HUES6 (cell line): ENCODE measurements around the gene ARHGAP26.

ENCODE experiments used
- H3K27ac ChIP-seq: 2 replicates; pipeline ENCODE4 v1.7.0; 2013; ENCODE audit warnings: low read depth, mild to moderate bottlenecking, low read length, inconsistent platforms
- H3K27me3 ChIP-seq: 2 replicates; pipeline ENCODE4 v1.6.1; 2013; ENCODE audit warnings: low read length; ENCODE audit not compliant: control insufficient read depth, insufficient read depth
- H3K36me3 ChIP-seq: 2 replicates; pipeline ENCODE4 v1.6.1; 2013; ENCODE audit warnings: low read length; ENCODE audit not compliant: control insufficient read depth, insufficient read depth
- H3K4me1 ChIP-seq: 2 replicates; pipeline ENCODE4 v1.6.1; 2013; ENCODE audit warnings: low read length; ENCODE audit not compliant: control insufficient read depth, insufficient read depth
- H3K4me3 ChIP-seq: 2 replicates; pipeline ENCODE4 v1.5.1; 2013; ENCODE audit warnings: low read depth, low read length
- H3K9ac ChIP-seq: one replicate; pipeline ENCODE4 v1.6.1; 2013; ENCODE audit warnings: mild to moderate bottlenecking, low read length
- H3K9me3 ChIP-seq: 2 replicates; pipeline ENCODE4 v1.6.1; 2013; ENCODE audit warnings: low read depth, low read length; ENCODE audit not compliant: control insufficient read depth, insufficient read depth

ARHGAP26 gene

DNA sequence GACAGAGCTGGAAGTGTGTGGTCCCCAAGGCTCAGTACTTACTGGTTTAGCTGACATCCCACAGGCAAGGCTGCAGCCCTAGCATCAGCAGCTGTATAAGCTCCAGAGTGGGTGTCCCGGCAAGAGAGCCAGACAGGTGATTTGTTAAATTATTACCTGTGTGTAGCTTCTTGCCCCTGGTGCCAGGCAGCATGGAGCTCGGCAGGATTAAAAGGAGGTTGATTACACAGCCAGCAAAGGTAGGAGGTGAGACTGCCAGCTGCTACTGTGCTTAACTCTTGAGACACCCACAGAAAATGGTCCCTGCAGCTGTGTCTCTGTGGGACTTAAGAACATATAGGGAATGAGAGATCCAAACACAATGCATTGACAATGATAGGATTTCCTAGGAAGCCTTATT is 54.2 kb downstream of the ARHGAP26 start:
- Histone ChIP-seq H3K36me3 (no peaks in the 10 kb centered on the region), H3K9ac (no peak overlapping the region), H3K4me3 (no peak overlapping the region), H3K27ac (no peak overlapping the region), H3K9me3 (no peaks in the 10 kb centered on the region), H3K4me1 (peaks cover 34% of the 10 kb centered on the region), H3K27me3 (no peaks in the 10 kb centered on the region)

DNA sequence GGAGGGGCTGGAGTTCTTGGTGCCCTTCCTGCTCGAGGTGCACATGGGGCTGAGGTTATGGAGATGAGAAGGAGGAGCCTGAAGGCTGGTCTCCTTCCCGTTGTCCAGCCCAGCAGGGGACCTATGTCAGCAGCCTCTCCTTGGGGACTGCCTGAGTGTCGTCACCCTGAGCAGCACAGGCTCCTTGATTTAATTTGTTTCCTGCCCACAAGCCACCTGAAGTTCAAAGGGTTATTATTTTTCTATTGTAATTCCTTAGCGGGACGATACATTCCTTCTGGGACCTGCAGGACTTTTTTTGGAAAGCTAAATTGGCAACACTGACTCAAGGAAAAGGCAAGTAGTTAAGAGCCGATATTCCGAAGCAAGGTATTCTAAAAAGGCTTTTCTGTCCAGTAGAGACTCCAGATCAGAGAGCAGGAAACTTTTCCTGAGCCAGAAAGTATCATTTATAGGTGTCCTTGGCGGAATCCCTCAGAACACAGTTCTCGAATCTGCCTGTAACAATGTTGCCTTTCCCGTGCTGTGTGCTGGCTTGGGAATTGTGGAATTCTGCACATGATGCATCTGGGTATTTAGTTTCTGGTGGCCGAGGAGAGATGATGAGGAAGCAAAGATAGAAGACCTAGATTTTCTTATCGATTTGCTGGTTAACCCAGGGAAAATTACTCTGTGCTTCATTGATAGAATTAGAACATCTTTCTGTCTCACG is 55.4 kb downstream of the ARHGAP26 start:
- Histone ChIP-seq H3K27me3 (no peaks in the 10 kb centered on the region), H3K4me3 (no peak overlapping the region), H3K27ac (no peak overlapping the region), H3K4me1 (peaks cover 34% of the 10 kb centered on the region), H3K36me3 (no peaks in the 10 kb centered on the region), H3K9me3 (no peaks in the 10 kb centered on the region), H3K9ac (no peak overlapping the region)

DNA sequence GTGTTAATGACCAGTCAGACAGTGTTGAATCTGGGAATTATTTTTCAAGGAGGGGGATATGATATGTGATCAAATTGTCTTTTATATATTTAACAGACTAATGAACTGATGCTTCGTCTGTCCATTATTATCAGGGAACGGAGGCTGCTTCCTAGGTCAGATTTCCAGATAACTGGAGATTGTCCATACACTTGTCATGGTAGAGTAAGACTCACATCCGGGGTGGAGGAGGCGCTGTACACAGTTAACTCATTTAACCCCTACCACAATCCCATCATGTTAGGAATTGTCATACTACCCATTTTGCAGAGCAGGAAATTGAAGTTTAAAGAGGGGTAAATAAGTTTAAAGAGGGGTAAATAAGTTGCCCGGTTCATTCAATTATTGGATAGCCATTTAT is 55.9 kb downstream of the ARHGAP26 start:
- Histone ChIP-seq H3K9ac (no peak overlapping the region), H3K27me3 (no peaks in the 10 kb centered on the region), H3K36me3 (no peaks in the 10 kb centered on the region), H3K4me3 (no peak overlapping the region), H3K9me3 (no peaks in the 10 kb centered on the region), H3K27ac (no peak overlapping the region), H3K4me1 (peaks cover 34% of the 10 kb centered on the region)

DNA sequence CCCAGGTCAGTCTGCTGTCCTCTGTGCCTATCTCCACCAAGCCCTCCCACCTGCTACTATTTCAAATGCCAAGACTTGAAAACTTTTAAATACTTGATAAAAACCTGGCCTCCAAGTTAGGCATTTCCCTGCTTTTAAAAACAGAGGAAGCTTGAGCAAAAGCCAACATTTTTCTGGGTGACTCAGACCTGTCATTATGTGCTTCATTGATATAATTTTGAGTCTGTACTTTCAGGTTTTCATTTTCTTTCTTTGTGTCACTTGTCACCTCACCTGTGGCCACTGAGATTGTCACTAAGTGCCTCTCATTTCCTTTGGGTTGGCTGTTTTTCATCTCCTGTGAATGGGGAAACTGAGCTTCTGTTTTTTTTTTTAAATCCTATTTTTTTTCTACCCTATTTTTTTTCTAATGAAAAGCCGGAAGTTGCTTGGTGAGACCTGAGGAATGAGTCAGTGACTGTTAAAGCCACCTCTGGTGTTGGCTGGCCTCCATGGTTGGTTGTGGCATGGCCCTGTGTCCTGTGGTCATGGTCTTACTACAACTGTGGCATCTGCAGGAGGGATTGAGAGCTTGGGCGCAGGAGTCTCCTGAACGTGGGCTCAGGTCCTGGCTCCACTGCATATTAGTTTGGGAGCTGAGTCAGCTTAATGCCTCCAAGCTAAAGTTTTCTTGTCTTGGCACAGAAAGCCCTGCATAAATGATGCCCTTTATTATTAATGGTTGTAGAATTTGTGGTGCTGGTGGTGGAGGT is 56.7 kb downstream of the ARHGAP26 start:
- H3K4me3 ChIP-seq = no peak overlapping the region
- peaks cover 36% of the 10 kb centered on the region for H3K4me1 ChIP-seq
- H3K36me3 ChIP-seq = no peaks in the 10 kb centered on the region
- H3K27ac ChIP-seq = no peak overlapping the region
- H3K27me3 ChIP-seq = no peaks in the 10 kb centered on the region
- H3K9ac ChIP-seq = no peak overlapping the region
- no peaks in the 10 kb centered on the region for H3K9me3 ChIP-seq

DNA sequence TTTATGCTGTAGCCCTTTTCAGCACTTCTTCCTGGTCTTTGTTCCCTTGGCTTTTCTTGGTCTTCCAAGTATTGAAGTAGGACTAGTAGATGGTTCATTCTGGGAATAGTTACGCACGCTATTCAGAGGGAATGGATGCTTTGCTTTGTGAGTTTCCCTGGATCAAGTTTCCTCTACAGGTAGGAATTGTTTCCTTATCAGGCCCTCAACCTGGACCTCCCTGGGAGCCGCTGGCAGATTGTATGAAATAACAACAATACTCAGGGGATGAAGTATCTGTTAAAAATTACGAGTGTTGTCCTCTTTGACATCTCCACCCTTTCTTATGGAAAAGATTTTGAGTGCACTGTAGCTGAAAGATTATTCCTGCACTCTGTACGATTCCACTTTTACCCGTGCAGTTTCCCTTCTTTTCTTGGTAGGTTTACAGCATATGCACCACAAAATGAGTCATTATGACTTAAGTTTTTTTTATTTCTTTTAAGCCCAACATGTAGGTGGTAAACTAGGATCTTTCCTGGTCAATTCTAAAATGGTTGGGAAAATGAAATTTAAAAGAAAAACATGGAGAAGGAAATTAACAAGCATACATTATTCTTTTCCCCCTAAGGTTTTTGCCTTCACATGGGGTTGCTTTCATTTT is 57.9 kb downstream of the ARHGAP26 start:
- Histone ChIP-seq H3K36me3 (no peaks in the 10 kb centered on the region), H3K9ac (no peak overlapping the region), H3K4me3 (no peak overlapping the region), H3K9me3 (no peaks in the 10 kb centered on the region), H3K27ac (no peak overlapping the region), H3K27me3 (no peaks in the 10 kb centered on the region), H3K4me1 (peaks cover 38% of the 10 kb centered on the region)

DNA sequence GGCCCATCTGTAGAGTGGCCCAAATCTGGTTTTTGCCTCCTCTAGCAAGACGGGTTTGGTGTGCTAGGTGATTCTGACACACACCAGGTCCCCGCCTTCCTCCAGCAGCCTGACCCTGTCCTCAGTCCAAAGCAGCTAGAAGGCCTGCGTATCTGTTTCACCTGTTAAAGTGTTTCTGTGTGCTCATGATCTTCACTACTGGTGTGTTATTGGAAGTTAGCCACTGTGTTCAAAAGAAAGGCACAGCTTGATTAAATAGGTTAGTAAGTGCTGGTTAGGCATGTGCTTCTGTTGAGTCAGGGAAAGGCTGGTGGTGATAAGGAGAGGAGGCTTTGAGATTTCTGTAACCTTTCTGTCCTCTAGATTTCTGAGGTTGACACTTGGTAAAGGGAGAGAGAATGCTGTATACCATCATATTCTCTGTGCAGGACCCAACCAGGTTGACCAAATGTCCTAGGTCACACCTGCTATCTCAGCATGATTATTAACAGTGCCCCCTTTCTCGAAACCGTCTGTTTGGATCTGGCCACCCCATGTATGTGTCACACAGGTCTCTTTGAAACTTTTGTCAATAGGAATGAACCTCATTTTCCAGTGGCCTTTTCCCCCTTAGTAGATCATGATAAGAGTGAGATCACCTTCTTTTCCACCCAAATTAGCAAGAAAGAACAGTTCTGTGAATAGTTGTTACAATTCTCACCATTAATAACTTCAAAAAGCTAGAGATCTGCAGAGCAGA is 58.8 kb downstream of the ARHGAP26 start:
- Histone ChIP-seq H3K36me3 (no peaks in the 10 kb centered on the region), H3K4me1 (peaks cover 35% of the 10 kb centered on the region), H3K4me3 (no peak overlapping the region), H3K9ac (no peak overlapping the region), H3K27me3 (no peaks in the 10 kb centered on the region), H3K27ac (no peak overlapping the region), H3K9me3 (no peaks in the 10 kb centered on the region)

DNA sequence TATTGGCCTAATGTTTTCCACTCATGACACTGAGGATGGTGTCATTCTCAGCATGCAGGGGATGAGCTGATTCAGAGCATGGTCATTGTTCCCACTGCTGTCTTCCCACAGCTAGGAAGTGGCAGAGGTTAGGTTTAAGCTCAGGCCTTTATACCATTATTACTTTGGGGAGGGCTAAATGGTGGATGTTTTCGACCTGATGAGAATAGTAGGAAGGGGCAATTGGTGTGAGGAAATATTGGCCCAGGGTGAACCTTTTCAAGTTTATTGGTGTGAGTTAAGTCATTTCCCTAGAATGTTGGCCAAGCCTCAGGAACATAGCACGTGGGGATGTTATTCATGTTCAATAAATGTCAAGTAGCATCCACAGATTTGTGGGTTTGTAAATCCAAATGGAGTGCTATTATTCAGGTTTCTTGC is 59.6 kb downstream of the ARHGAP26 start:
- H3K36me3 ChIP-seq = no peaks in the 10 kb centered on the region
- no peak overlapping the region for H3K27ac ChIP-seq
- H3K27me3 ChIP-seq = no peaks in the 10 kb centered on the region
- peaks cover 31% of the 10 kb centered on the region for H3K4me1 ChIP-seq
- no peaks in the 10 kb centered on the region for H3K9me3 ChIP-seq
- H3K9ac ChIP-seq = no peak overlapping the region
- H3K4me3 ChIP-seq = no peak overlapping the region

DNA sequence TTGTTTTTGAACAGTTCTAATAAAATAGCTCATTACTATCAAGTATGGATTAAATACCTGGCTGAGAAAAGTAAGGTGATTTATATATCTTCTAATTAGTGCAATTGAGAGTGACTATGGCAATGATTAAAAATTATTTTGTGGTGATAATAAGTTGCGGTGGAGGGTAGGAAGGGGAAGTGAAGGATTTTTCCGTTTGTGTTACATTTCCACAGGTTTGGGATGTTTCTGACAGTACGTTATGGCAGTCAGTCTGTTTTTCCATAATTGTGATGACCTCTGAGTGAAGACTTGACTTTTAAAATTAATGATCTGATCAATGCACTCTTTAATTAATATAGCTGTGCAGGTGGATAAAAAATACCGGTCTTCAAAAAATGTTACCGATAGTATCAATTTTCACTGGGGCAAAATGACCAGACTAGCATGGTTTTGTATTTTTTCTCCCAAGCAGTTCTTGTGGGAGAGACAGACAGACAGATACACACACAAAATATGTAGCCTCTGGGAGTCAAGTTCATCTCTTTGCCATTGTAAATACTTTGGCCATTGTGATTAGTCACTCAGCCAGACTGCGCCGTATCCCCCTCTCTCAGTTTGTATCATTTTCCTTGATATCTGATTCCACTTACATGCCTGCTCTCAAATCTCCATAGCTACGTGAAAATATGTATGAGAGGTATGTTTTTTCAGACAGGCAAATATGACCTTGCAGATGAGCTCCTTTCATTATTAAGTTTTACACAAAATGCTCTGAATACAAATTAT is 60.2 kb downstream of the ARHGAP26 start:
- no peaks in the 10 kb centered on the region for H3K9me3 ChIP-seq
- H3K27me3 ChIP-seq = no peaks in the 10 kb centered on the region
- H3K36me3 ChIP-seq = no peaks in the 10 kb centered on the region
- no peak overlapping the region for H3K4me3 ChIP-seq
- H3K9ac ChIP-seq = no peak overlapping the region
- peaks cover 25% of the 10 kb centered on the region for H3K4me1 ChIP-seq
- no peak overlapping the region for H3K27ac ChIP-seq

DNA sequence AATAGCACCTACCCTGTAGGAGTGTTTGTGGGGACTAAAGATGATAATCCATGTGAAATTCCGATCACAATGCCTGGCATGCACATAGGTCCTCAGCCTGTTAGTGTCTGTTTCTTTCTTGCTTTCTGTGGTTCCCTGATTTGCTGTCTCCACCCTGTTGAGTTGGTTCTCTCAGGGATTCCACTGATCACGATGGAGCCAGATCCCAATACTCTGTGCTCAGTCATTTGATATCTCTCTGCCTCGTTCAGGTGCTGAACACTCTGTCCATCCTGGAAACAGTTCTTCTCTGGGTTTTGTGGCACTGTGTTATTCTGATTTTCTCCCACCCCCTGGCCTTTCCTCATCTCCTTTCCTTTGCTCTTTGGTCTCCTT is 60.8 kb downstream of the ARHGAP26 start:
- Histone ChIP-seq H3K9me3 (no peaks in the 10 kb centered on the region), H3K4me3 (no peak overlapping the region)

DNA sequence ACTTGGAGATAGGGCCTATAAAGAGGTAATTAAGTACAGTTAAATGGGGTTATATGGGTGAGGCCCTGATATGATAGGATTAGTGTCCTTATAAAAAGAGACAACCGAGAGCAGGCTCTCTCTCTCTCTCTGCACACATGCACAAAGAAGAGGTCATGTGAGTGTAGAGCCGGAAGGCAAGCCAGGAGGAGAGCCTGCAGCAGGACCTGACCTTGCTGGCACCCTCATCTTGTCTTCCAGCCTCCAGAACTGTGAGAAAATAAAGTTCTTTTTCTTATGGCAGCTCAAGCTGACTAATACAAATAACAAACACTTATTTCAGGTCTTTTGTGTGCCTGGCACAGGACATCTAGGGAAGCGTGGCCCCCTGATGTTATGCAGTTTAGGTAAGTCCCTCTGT is 62.1 kb downstream of the ARHGAP26 start:
- H3K4me1 ChIP-seq = peaks cover 16% of the 10 kb centered on the region
- H3K27ac ChIP-seq = no peak overlapping the region
- no peak overlapping the region for H3K9ac ChIP-seq
- no peaks in the 10 kb centered on the region for H3K27me3 ChIP-seq
- no peaks in the 10 kb centered on the region for H3K9me3 ChIP-seq
- H3K4me3 ChIP-seq = no peak overlapping the region
- H3K36me3 ChIP-seq = no peaks in the 10 kb centered on the region

More for the DNA sequence above, 60.8 kb downstream of the ARHGAP26 start:
- no peaks in the 10 kb centered on the region for H3K27me3 ChIP-seq
- H3K36me3 ChIP-seq = no peaks in the 10 kb centered on the region
- no peak overlapping the region for H3K9ac ChIP-seq
- no peak overlapping the region for H3K27ac ChIP-seq
- peaks cover 20% of the 10 kb centered on the region for H3K4me1 ChIP-seq
